Esophagus squamous epithelium (tissue), 4 donors: ENCODE measurements around the gene ALMS1.

ENCODE experiments used
- POLR2A ChIP-seq, 4 donors: fragments of 450-650 bp; IDR thresholded peaks; one replicate each; pipeline ENCODE4 v1.6.1; 2017; ENCODE audit warnings: antibody characterized with exemption in 4 of 4, mild to moderate bottlenecking in 4 of 4, moderate library complexity in 3 of 4
- TF ChIP-seq, protein P1 (sequence below), 6 experiments: fragments of 450-650 bp in 4 of 6; fragments of 200-600 bp in 2 of 6; sonication (generic) in 2 of 6; IDR thresholded peaks; one replicate each; pipeline ENCODE4 v1.5.1; 2016 to 2019; ENCODE audit warnings: antibody characterized with exemption in 6 of 6, mild to moderate bottlenecking in 4 of 6, moderate library complexity in 4 of 6

DNA sequence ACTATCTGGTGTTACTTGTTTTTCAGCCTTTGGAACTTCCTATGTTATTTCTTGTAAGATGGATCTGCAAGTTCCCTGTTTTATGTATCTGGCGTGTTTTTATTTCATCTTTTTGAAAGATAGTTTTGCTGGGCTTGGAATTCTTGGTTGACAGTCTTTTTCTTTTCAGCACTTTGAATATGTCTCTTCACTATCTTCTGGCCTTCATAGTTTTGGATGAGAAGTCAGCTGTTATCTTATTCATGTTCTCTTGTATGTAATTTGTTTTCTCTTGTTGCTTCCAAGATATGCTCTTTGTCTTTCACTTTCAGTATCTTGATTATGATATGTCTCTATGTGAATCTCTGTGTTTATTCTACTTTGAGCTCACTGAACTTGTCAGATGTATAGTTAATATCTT is 50.4 kb downstream of the ALMS1 start:
- TF ChIP-seq, protein P1, sequence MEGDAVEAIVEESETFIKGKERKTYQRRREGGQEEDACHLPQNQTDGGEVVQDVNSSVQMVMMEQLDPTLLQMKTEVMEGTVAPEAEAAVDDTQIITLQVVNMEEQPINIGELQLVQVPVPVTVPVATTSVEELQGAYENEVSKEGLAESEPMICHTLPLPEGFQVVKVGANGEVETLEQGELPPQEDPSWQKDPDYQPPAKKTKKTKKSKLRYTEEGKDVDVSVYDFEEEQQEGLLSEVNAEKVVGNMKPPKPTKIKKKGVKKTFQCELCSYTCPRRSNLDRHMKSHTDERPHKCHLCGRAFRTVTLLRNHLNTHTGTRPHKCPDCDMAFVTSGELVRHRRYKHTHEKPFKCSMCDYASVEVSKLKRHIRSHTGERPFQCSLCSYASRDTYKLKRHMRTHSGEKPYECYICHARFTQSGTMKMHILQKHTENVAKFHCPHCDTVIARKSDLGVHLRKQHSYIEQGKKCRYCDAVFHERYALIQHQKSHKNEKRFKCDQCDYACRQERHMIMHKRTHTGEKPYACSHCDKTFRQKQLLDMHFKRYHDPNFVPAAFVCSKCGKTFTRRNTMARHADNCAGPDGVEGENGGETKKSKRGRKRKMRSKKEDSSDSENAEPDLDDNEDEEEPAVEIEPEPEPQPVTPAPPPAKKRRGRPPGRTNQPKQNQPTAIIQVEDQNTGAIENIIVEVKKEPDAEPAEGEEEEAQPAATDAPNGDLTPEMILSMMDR (IDR thresholded peaks at IDR 0.05): no peak
- TF ChIP-seq POLR2A (IDR thresholded peaks at IDR 0.05): no peak
